Measurements from ENCODE around the gene MB. TPM values are rescaled to one million over a fixed set of nuclear protein-coding genes. Genes with fewer than 3 reads are reported as not detected.

MB gene
- total RNA-seq, 4 donors from 2014 or later = 4.3 to 17.8 (median 9.1) TPM

GRCh38 chr22:35589071-35589755, 27.9 kb downstream of the MB start:
- Histone ChIP-seq H3K36me3 (no peaks in the 10 kb centered on the region), H3K4me1 (peaks cover 9% of the 10 kb centered on the region), H3K4me3 (no peak overlapping the region), H3K27ac (no peak overlapping the region), H3K9me3 (no peaks in the 10 kb centered on the region), H3K27me3 (no peaks in the 10 kb centered on the region)
- no peak for DNase-seq (ENCODE audit: low spot score in 2 of 2)
- no peak for TF ChIP-seq CTCF (IDR thresholded peaks at IDR 0.05)
- no peak for TF ChIP-seq POLR2A (IDR thresholded peaks at IDR 0.05)
- TF ChIP-seq EP300 (IDR thresholded peaks at IDR 0.05) = no peak
- TF ChIP-seq POLR2AphosphoS5 (IDR thresholded peaks at IDR 0.05) = no peak
- 78% methylated on average over 6 of the region's 11 CpGs for WGBS

- DNase-seq (ENCODE audit: low spot score in 2 of 2) = no peak
- no peaks in the 10 kb centered on the region for H3K36me3 ChIP-seq
- H3K9me3 ChIP-seq = no peaks in the 10 kb centered on the region
- TF ChIP-seq POLR2A (IDR thresholded peaks at IDR 0.05) = no peak
- TF ChIP-seq POLR2AphosphoS5 (IDR thresholded peaks at IDR 0.05) = no peak
- no peak for TF ChIP-seq EP300 (IDR thresholded peaks at IDR 0.05)
- TF ChIP-seq CTCF (IDR thresholded peaks at IDR 0.05) = no peak
- H3K27me3 ChIP-seq = no peaks in the 10 kb centered on the region
- no peak overlapping the region for H3K27ac ChIP-seq
- no peak overlapping the region for H3K4me3 ChIP-seq
- H3K4me1 ChIP-seq = peaks cover 13% of the 10 kb centered on the region
- WGBS = 91% methylated on average over 5 of the region's 5 CpGs
These were observed 29.2 kb downstream of the MB start for GRCh38 chr22:35587896-35588295.

- WGBS = 53% methylated on average over 6 of the region's 6 CpGs
- Histone ChIP-seq H3K27me3 (no peaks in the 10 kb centered on the region), H3K27ac (no peak overlapping the region), H3K4me1 (peaks cover 17% of the 10 kb centered on the region), H3K9me3 (no peaks in the 10 kb centered on the region), H3K4me3 (no peak overlapping the region), H3K36me3 (no peaks in the 10 kb centered on the region)
- no peak for DNase-seq (ENCODE audit: low spot score in 2 of 2)
- no peak for TF ChIP-seq POLR2AphosphoS5 (IDR thresholded peaks at IDR 0.05)
- TF ChIP-seq POLR2A (IDR thresholded peaks at IDR 0.05) = no peak
- TF ChIP-seq CTCF (IDR thresholded peaks at IDR 0.05) = no peak
- no peak for TF ChIP-seq EP300 (IDR thresholded peaks at IDR 0.05)
These were observed 29.7 kb downstream of the MB start for GRCh38 chr22:35587447-35587870.

GRCh38 chr22:35586771-35587170, 30.4 kb downstream of the MB start:
- H3K27ac ChIP-seq = no peak overlapping the region
- H3K36me3 ChIP-seq = no peaks in the 10 kb centered on the region
- no peak for TF ChIP-seq EP300 (IDR thresholded peaks at IDR 0.05)
- TF ChIP-seq POLR2AphosphoS5 (IDR thresholded peaks at IDR 0.05) = no peak
- TF ChIP-seq CTCF (IDR thresholded peaks at IDR 0.05) = no peak
- TF ChIP-seq POLR2A (IDR thresholded peaks at IDR 0.05) = no peak
- H3K4me3 ChIP-seq = no peak overlapping the region
- H3K9me3 ChIP-seq = no peaks in the 10 kb centered on the region
- H3K27me3 ChIP-seq = no peaks in the 10 kb centered on the region
- peaks cover 17% of the 10 kb centered on the region for H3K4me1 ChIP-seq
- no peak for DNase-seq (ENCODE audit: low spot score in 2 of 2)

GRCh38 chr22:35582861-35583670, 34.1 kb downstream of the MB start:
- no peaks in the 10 kb centered on the region for H3K9me3 ChIP-seq
- WGBS = 42% methylated on average over 9 of the region's 13 CpGs
- no peaks in the 10 kb centered on the region for H3K36me3 ChIP-seq
- no peak overlapping the region for H3K4me3 ChIP-seq
- no peak overlapping the region for H3K27ac ChIP-seq
- H3K4me1 ChIP-seq = peaks cover 8% of the 10 kb centered on the region
- DNase-seq (ENCODE audit: low spot score in 2 of 2) = no peak
- no peaks in the 10 kb centered on the region for H3K27me3 ChIP-seq
- no peak for TF ChIP-seq POLR2AphosphoS5 (IDR thresholded peaks at IDR 0.05)
- peak; percentile 80 to 89 for TF ChIP-seq CTCF (IDR thresholded peaks at IDR 0.05)
- TF ChIP-seq EP300 (IDR thresholded peaks at IDR 0.05) = no peak
- no peak for TF ChIP-seq POLR2A (IDR thresholded peaks at IDR 0.05)
